A549 (cell line): ENCODE data around the gene TLNRD1.

Experiments
- CTCF ChIP-seq: fragments of >200 bp; sonication (Bioruptor Twin); formaldehyde crosslinking; IDR thresholded peaks from 3 replicates; pipeline ENCODE4 v1.5.1; 2016
- NR3C1 ChIP-seq: fragments of >200 bp; sonication (Bioruptor Twin); formaldehyde crosslinking; IDR thresholded peaks from 3 replicates; pipeline ENCODE4 v1.6.1; 2017
- POLR2A ChIP-seq: IDR thresholded peaks from 2 replicates; pipeline ENCODE4 v1.6.1; 2012; ENCODE audit warnings: mild to moderate bottlenecking, low read length
- SMC3 ChIP-seq: fragments of >200 bp; sonication (Bioruptor Twin); formaldehyde crosslinking; IDR thresholded peaks from 3 replicates; pipeline ENCODE4 v1.6.1; 2018; ENCODE audit warnings: inconsistent platforms

- TF ChIP-seq CTCF: no peak
- TF ChIP-seq POLR2A: 0 out of 2 replicates have a peak, but pooled peaks have one; percentile 2
- TF ChIP-seq NR3C1: no peak
- no peak for TF ChIP-seq SMC3
Observed at GRCh38 chr15:81002009-81002330, 1.2 kb downstream of the TLNRD1 start.
